SIG-M5 treated with dmso at 0.1 percent for 504 hours (cell line): ENCODE results near the gene BOD1L2.

Experiments used
- DNase-seq: peaks from one replicate; lab custom pipeline; 2025; ENCODE audit not compliant: unreplicated experiment; lab: John Stamatoyannopoulos, UW

BOD1L2 gene

DNA sequence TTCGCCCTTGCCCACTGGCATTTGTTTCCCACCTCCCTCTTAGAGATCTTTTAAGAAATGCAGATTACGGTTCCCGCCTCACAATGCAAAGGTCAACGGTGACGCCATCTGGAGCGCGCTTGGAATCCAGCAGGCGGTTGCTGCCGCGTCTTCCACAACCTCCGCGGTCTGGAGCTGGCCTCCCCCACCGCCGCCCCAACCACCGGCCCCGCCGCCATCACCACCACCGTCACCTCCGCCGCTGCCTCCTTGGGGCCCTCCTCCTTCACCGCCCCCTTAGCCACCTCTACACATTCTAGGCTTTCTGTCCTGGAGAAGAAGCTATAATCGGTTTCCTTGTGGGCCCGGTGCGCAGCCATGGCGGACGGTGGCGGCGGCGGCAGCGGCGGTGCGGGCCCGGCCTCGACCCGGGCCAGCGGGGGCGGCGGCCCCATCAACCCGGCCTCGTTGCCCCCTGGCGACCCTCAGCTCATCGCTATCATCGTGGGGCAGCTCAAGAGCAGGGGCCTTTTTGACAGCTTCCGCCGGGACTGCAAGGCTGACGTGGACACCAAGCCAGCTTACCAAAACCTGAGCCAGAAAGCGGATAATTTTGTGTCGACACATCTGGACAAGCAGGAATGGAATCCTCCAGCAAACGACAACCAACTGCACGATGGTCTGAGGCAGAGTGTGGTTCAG is at the start of gene BOD1L2:
TSS of gene BOD1L2 (plus strand) at position 132 of the 681 bp plus-strand sequence. CDS start at position 358, 226 bp downstream.
- DNase-seq = no peak

DNA sequence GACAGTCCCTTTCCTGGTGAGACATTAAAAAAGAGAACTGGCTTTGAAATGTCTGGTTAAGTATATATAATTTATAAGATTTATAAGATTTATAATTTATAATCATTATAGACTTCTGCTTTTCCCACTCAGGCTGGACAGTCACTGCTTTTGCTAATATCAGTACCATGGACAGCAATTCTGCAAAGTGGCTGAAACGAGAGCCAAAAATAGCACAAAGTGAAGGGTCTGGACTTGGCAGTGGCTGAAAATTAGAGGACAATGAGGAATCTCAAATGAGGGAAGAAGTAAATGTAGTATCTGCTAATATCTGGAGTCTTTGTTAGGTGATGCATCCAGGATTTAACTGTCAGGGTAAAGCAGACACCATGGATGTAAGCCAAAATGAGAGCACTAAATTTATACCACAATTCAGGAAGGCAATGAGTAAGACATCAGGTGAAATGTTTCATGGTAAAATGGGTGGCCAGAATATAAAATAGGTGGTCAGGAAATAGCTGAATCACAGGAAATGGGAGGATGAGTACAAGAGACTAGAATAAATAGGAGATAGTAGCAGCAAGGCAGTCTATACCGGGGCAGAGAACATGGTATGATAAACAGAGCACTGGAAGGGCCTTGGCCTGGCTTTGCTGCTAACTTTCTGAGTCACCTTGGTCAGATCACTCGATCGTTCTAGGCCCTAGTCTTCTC is 39.6 kb upstream of the BOD1L2 start:
- peak; percentile 47 for DNase-seq

GRCh38 chr18:57110290-57110689 is 36.6 kb upstream of the BOD1L2 start:
- DNase-seq = no peak

GRCh38 chr18:57113799-57114420 is 33.0 kb upstream of the BOD1L2 start:
- no peak for DNase-seq

DNA sequence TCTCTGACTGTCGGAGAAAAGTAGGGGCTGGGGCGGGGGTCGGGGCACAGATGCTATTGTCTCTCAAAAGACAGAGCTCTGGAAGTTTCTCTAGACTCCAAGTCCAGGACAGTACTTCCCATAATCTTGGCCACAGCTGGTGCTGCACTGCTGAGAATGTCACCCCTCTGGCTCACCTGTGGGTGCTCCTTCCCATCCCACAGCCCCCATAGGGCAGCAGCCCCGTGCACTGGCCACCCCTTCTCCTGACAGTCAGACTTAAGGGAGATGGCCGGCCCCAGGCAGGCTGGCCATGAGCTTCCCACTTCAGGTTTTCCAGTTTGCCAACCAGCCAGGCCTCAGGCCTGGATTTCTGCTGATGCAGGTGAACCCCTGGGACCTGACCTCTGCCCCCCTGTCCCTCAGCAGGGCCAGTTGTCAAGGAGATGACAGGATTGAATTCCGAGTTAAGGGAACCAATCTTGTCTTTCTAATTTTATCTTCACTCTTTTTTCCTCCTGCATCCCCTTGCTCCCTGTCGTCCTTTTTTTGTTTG is 30.2 kb upstream of the BOD1L2 start:
- no peak for DNase-seq

DNA sequence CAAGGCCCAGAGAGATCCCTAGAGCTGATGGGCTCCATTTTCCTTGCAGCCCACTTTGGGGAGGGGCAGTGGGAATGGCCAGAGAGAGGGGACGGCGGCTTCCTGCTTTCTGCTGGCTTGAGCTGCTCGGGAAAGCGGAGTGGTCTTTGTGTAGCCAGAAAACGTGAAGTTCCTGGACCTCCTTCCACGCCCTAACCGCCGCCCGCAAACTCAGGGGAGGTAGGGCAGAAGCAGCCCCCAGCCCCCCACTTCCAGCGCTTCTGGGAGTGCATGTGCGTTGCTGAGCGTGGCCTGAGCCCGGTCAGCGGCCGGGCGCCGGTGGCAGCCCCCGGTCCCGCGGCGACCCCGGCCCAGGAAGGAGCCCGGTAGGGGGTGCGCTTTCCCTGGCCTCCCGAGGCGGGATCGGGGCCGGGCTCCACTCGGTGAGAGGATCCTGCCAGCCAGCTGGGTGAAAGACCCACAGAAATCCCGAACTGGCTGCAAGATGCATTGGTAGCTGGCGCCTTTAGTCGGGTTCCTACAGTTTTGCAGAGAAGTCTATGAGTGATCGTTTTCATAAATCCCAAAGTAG is 25.3 kb upstream of the BOD1L2 start:
- no peak for DNase-seq

GRCh38 chr18:57122936-57123510 is 23.9 kb upstream of the BOD1L2 start:
- no peak for DNase-seq

GRCh38 chr18:57125627-57126026 is 21.3 kb upstream of the BOD1L2 start:
- no peak for DNase-seq

DNA sequence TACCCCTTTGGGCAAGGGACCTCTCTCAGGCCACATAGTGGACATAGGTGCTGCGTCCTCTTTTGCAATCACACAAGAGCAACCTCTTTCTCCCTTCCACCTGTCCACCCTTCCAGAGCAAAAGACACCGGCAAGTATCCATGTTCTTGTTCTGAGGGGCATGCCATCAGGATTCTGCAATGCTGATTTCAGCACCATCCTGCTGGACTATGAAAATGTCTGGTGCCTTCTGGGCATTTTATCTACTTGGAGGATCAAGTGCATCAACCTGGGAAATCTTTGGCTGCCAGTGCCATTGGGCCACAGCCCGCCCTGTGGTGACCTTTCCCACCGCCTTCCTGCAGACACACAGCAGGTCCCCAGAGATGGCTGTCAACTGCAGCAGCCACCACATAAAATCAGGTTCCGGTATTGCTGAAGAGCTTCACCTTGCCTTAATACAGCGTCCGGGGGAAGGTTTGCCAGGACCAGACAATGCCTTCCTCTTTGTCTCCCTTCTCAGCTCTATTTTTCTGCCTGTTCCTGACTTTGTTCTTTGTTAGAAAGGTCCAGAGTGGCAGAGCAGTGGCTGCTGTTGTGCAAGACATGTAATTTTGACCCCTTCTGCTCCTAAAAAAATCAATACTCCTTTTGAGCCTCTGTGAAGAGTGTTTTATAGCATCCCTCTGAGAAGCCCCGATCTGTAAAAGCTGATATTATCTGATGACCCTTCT is 18.5 kb upstream of the BOD1L2 start:
- no peak for DNase-seq

GRCh38 chr18:57131101-57131500 is 15.8 kb upstream of the BOD1L2 start:
- no peak for DNase-seq

DNA sequence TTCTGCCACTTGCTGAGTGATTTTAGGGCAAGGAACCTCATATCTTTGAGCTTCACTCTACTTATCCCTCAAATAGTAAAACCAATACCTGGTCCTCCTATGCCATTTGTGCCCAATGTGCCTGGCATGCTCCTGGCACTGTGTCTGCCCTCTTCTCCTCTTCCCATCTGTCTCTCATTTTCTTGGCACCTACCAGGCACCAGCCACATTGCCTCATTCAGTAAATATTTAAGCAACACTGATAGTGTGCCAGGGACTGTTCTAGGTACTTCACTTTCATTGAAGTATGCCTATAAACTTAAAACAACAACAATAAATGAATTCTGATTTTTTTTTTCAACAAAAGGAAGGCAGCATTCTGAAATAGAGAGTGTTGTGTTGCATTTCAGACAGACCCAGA is 15.1 kb upstream of the BOD1L2 start:
- DNase-seq = no peak

DNA sequence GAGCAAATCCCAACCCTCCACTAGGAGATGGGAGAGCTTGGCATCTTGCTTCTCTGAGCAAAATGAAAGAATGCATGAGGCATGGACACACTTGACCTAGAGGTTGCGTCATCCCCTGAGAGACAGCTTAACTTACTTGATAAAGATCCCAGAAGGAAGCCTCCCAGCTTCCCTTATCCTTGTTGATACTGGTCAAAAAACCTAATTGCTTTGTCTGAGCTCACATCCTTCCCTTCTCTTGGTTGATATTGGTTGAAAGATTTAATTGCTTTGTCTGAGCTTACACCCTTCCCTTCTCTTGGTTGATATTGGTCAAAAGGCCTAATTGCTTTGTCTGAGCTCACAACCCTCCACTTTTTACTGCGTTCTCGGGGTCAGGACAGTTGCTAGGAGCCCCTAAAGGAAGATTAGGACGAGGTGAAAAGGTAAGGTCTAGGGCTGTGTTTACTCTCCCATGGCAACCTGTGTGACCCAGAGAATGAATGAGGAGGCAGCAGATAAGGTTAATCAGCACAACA is 12.2 kb upstream of the BOD1L2 start:
- no peak for DNase-seq

DNA sequence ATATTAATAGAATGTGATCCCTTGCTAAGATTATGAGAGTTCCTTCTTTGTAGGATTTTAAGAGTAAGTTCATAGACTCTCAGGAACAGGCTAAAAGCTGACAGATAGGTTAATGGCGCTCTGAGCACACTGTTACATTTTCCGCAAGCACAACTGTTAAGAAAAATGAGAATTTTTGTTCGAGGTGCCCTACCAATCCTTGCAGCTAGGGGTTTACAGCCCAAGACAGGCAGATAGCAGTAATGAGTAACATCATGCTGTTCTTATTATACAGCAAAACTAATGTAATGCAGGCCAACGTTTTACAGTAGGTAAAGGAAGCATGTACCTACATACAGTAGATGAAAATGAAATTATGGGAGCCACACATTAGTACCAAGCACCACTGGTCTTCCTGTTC is 11.2 kb upstream of the BOD1L2 start:
- DNase-seq = no peak

- DNase-seq = no peak
These were observed 9.0 kb upstream of the BOD1L2 start for GRCh38 chr18:57137847-57138246.

GRCh38 chr18:57141208-57142129 is 5.4 kb upstream of the BOD1L2 start:
- no peak for DNase-seq

- no peak for DNase-seq
These were observed 4.6 kb upstream of the BOD1L2 start for GRCh38 chr18:57142324-57142723.

DNA sequence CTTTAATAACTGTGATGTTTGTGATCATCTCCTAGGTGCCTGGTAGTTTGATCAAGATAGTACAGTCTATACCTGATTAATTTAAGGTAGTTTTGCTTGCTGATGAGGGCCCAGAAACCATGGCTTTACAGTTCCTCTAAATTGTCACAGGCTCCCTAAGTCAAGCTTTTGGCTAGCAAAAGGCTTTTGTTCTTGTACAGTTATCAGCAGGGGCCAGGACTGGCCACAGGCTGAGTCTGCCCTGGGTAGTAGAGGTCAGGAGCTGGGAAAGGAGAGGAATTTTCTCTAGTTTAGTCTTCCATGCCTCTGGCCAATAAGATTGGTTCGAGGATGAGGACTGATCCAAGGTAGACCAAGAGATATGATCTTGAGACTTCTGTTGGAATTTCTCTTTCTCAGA is 3.6 kb upstream of the BOD1L2 start:
- no peak for DNase-seq

DNA sequence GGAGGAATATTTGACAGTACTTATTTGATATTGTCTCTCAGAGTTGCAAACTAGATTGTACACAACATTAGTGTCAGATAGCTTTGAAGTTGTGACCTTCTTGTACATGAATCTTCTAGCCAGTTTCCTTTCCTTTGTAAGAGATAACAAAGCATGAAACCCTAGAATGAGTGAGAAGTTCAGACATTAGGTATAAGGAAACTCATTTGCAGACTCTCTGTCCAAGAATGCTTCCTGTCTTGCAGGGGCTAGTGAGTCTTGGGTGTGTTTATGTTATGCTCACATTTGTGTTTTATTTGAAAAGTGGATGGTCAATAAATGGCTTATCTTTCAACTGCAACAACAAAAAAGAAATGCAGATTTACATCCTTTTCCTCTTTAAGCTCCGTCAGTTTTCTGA is 1.4 kb downstream of the BOD1L2 start:
- no peak for DNase-seq

- DNase-seq = no peak
These were observed 2.2 kb downstream of the BOD1L2 start for GRCh38 chr18:57149051-57149450.
